ENCODE measurements around the gene SSB.

- no peak for TF ChIP-seq CTCF (IDR thresholded peaks at IDR 0.05; ENCODE audit: low read length)
- no peak for TF ChIP-seq EZH2 (IDR thresholded peaks at IDR 0.05; ENCODE audit: borderline replicate concordance, low read length)
Observed at GRCh38 chr2:169761970-169762292, 36.7 kb upstream of the SSB start.
